Measurements from ENCODE around the gene TMEM174.

The TMEM174 gene, protein sequence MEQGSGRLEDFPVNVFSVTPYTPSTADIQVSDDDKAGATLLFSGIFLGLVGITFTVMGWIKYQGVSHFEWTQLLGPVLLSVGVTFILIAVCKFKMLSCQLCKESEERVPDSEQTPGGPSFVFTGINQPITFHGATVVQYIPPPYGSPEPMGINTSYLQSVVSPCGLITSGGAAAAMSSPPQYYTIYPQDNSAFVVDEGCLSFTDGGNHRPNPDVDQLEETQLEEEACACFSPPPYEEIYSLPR

GRCh38 chr5:73172951-73173350, at the start of gene TMEM174:
TSS of gene TMEM174 (plus strand) at chr5:73173193. CDS start at chr5:73173244, 51 bp downstream.
- DNase-seq, result no peak

DNA sequence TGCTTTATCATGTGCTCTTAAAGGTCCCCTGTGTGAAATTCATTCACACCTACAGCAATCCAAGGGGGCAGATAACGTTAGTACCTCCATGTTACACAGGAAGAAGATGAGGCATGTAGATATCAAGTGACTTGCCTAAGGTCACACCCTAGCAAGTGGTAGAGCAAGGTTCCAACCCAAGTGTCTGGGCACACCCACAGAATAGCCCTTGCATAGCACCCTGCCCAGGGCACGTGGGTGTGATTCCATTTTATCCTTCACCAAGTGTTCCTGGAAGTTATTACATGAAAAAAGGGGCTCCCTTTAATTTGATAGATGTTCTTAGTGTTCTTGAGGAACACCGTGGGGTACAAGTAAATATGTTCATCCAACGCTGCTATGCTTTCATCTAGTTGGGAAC, 47.7 kb upstream of the TMEM174 start:
- no peak for DNase-seq

GRCh38 chr5:73126381-73126780, 46.6 kb upstream of the TMEM174 start:
- DNase-seq, result no peak

DNA sequence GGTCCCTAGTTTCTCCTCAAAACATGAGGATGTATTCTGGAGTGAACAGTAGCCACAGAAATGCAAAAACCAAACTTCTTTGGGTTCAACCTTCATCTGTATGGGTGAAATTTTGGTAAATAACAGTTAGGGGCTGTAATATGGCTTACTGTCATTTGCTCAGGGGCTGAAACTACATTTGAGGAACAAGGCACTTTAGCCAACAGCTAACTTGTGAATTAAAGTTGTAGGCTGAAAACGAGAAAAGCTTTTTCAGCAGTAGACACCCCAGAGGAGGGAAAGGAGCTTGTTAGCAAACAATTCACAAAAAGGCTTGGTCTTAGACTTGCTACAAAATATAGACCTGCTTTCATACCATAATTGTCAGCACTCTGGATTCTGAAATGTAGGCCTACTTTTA, 46.0 kb upstream of the TMEM174 start:
- DNase-seq, result no peak

- no peak for DNase-seq
Measured at GRCh38 chr5:73129143-73129542, 43.9 kb upstream of the TMEM174 start.

DNA sequence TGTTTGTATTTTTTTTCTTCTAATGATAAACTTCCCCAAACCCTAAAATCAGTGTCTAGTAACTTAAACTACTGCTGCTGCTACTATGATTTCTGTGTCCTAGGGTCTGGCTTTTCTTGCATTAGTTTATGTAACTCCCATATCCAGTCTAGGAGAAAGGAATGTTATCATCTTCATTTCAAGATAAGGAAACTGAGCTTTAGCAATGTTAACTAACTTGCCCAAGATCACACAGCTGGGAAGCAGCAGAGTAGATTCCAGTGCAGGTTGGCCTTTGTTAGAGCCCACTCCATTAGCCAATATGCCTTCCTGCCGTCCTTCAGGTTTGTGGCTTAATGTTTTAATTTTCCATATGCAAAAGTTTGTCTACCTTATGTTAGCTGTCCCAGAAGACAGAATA, 42.2 kb upstream of the TMEM174 start:
- no peak for DNase-seq

- DNase-seq, result no peak
Measured at GRCh38 chr5:73131711-73132425, 41.1 kb upstream of the TMEM174 start.

DNA sequence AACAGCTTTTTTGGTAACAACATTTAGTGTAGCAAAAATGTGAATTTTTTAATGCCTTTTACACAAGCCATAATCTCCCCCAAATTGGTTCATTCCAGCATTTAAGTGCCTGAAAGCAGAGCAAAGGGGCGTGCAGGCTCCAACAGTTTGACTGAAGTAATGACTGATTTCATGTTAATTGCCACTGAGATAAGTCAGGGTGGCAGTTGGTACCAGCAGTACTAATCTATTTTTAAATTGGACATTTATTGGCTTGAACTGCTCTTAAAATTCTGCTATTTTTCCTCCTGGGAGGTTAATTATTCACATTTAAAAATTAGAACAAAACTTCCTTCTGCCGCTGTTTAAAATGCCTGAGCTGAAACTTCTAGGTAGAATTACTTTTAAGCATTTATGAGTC, 40.2 kb upstream of the TMEM174 start:
- no peak for DNase-seq

GRCh38 chr5:73135021-73135420, 38.0 kb upstream of the TMEM174 start:
- no peak for DNase-seq

DNA sequence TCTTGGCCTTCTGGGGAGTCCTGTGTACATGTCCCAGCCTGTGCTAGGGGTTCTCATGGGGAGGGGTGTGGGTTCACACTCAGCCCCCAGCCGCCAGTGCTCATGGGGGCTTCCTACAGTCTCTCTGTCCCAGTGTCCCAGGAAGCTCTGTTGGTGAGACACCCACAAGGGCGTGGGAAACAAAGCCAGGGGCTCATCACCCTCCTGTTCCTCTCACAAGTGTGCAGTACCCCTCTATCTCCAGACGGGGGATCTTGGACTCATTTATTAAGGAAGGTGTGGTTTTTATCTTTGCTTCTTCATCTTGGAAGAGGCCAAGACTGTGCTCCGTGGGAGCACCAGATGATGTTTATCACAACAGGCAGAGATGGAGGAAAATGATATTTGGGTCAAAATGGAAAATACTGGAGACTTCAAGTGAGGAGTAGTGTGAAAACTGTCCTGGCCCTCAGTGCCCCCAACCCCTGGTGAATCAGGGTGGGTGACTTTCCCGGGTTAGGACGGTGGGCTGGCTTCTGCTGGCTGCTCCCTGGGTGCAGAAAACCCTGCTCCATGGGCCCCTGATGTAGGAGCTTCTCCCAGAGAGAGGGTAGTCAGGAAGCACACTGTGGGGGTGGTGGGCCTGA, 37.5 kb upstream of the TMEM174 start:
- no peak for DNase-seq

- DNase-seq, result no peak
Measured at GRCh38 chr5:73136055-73136562, 36.9 kb upstream of the TMEM174 start.

GRCh38 chr5:73137563-73138530, 35.1 kb upstream of the TMEM174 start:
- no peak for DNase-seq

- no peak for DNase-seq
Measured at GRCh38 chr5:73139485-73139884, 33.5 kb upstream of the TMEM174 start.

- DNase-seq, result no peak
Measured at GRCh38 chr5:73140801-73141200, 32.2 kb upstream of the TMEM174 start.

- DNase-seq, result no peak
Measured at GRCh38 chr5:73142035-73142434, 31.0 kb upstream of the TMEM174 start.

DNA sequence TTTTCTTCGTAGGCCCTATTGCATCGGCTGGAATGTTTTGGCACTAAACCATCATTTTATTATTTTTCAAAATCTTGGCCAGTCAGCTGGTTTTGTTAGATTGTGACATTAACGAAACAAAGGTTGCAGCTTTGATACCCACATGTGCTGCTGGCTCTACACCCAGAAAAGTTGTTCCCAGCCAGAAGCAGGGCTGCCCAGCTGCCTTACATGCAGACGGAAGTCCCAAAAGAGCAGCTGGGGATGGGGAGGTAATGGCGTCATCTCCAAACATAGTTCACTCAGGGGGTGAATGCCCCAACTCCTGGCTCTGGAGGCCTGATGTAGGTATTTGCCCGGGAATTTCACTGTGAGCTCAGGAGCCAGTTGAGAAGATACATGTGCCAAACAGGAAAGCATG, 29.3 kb upstream of the TMEM174 start:
- DNase-seq, result no peak

DNA sequence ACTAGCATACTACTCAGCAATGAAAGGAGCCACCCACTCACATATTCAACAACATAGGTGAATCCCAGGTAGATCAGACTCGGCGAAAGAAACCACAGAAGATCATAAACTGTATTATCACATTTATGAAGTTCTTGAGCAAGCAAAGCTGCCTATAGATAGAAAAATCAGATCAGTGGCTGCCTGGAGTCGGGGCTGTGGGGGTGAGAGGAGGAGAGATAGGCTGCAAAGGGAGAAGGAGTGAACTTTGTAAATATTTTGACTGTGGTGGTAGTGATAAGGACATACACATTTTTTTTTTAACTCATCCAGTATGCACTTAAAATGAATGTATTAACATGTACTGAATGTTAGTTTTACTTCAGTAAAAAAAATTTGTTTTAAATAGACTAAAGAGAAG, 23.5 kb upstream of the TMEM174 start:
- no peak for DNase-seq

DNA sequence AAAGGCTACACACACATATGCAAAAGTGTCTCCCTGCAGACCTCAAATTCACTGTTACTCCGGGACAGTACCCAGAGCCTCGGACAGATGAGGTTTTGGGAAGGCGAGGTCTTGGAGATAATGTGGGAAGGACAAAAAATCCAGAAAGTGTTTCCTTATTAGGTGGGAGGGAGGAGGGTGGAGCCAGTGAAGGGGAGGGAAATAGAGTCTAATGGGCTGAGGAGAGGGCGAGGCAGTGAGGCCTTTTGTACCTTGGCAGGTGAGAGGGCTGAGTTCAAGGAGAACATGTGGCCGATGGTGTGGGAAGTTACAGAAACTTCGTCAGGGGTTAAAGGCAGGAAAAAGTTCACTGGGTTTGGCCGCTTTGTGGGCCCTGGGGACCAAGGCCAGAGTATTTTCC, 22.1 kb upstream of the TMEM174 start:
- no peak for DNase-seq

DNA sequence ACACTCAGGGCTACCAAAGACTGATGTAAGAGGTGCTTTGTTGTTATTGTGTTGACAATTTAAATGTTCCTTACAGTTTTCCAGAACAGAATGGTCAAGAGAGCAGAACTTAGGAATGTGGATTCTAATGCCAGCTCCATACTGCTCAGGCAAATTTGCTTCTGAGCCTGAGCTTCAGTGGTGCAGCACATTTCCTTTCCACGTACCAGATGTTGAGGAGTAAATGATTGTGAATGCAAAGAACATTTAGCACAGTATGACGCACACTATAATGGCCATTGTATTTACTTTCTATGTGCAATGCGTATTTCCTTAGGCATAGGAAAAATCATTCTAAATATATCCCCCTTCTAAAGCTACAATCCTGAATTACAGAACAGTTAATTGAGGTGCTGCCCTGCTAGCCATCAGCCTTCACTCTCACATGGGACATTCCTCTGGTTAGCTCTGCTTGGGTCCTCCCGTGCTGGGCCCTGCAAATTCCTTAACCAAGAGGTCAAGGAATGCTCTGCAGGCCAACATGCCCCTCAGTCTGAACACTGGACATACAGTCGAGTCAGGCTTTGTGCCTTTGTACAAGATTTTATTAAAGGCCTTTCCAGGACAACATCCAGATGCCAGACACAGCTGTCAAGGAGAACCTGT, 21.1 kb upstream of the TMEM174 start:
- no peak for DNase-seq

DNA sequence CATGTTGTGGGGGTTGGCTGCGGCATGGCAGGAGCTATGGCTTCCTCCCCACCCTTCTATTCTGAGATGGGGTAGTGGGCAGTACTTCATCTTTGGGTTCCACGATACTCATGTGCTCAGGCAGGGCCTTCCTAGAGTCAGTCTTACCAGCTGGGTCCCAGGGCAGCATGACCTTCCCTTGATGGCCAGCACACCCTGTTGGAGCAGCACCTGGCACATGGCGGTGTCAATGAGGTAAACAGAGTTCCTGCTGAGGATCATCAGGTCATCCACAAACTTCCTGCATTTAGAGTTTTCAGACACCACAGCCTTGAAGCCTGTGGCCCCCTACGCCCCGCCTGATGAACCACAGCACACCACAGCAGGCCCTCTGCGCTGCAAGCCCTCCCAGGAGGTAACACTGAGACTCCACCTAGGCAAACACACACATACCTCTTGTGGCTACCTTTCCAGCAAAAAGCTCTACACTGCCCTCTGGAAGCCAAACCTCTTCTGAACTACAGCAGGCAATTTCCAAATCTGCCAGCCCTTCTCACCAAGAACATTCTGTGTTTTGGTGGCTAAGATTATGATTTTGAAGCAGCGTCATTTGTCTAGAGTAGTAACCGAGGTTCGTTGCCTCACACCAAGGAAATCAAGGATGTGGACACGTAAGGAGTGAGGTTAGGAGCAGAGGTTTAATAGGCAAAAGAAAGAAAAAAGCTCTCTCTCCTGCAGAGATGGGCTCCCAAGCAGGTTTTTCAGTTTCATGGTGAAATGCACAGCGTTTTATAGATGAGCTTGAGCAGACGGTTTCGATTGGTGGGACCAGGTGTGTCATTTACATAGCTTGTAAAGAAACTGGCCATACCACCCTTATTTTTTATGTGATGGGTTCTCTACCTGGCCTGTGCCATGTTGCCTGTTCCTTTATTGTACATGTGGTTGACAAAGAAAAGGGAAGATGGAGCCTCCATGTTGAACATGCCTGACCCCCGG, 20.3 kb upstream of the TMEM174 start:
- DNase-seq, result no peak

GRCh38 chr5:73153513-73153912, 19.5 kb upstream of the TMEM174 start:
- no peak for DNase-seq
